DOHH2 (cell line): ENCODE data around the gene FRMPD1.

ENCODE experiments used
- H3F3A ChIP-seq: fragments of 200-600 bp; sonication (generic), shearing (Covaris generic); 2 replicates; pipeline ENCODE4 v1.6.0; 2016; ENCODE audit warnings: antibody characterized with exemption, mild to moderate bottlenecking; ENCODE audit not compliant: control insufficient read depth, insufficient read depth
- H3K27ac ChIP-seq: fragments of 200-600 bp; sonication (generic); 2 replicates; pipeline ENCODE4 v1.5.1; 2014; ENCODE audit warnings: low read depth, mild to moderate bottlenecking, low read length, moderate library complexity
- H3K27me3 ChIP-seq: fragments of 200-600 bp; sonication (generic); 2 replicates; pipeline ENCODE4 v1.6.1; 2014; ENCODE audit warnings: mild to moderate bottlenecking, low read length, mixed read lengths; ENCODE audit not compliant: control insufficient read depth
- H3K36me3 ChIP-seq: fragments of 200-600 bp; sonication (generic); 2 replicates; pipeline ENCODE4 v1.6.1; 2014; ENCODE audit warnings: mild to moderate bottlenecking, low read length, moderate library complexity, mixed read lengths; ENCODE audit not compliant: control insufficient read depth
- H3K4me1 ChIP-seq: fragments of 200-600 bp; sonication (generic); 2 replicates; pipeline ENCODE4 v1.6.1; 2014; ENCODE audit warnings: mild to moderate bottlenecking, low read length, mixed read lengths; ENCODE audit not compliant: control insufficient read depth
- H3K4me2 ChIP-seq: fragments of 200-600 bp; sonication (generic); 2 replicates; pipeline ENCODE4 v1.6.0; 2014; ENCODE audit warnings: mild to moderate bottlenecking, low read length, moderate library complexity
- H3K4me3 ChIP-seq: fragments of 200-600 bp; sonication (generic); 2 replicates; pipeline ENCODE4 v1.5.1; 2014; ENCODE audit warnings: mild to moderate bottlenecking, low read length, mixed read lengths
- H3K79me2 ChIP-seq: fragments of 200-600 bp; sonication (generic); 2 replicates; pipeline ENCODE4 v1.6.1; 2014; ENCODE audit warnings: mild to moderate bottlenecking, low read length, mixed read lengths; ENCODE audit not compliant: control insufficient read depth
- H3K9me2 ChIP-seq: fragments of 200-600 bp; sonication (generic); replicated peaks from 2 replicates; pipeline ENCODE4 v1.6.1; 2014; ENCODE audit warnings: mild to moderate bottlenecking, low read length, mixed read lengths; ENCODE audit not compliant: control insufficient read depth
- H3K9me3 ChIP-seq: fragments of 200-600 bp; sonication (generic); 2 replicates; pipeline ENCODE4 v1.6.1; 2014; ENCODE audit warnings: antibody characterized with exemption, low read length, mixed read lengths; ENCODE audit not compliant: control insufficient read depth, insufficient read depth
- H4K20me1 ChIP-seq: fragments of 200-600 bp; sonication (generic); 2 replicates; pipeline ENCODE4 v1.6.0; 2014; ENCODE audit warnings: low read depth, mild to moderate bottlenecking, antibody characterized with exemption, low read length, moderate library complexity; ENCODE audit not compliant: control insufficient read depth, insufficient read depth
- EZH2phosphoT487 ChIP-seq: fragments of 200-600 bp; sonication (generic); IDR thresholded peaks from 2 replicates; pipeline ENCODE4 v1.6.1; 2017; ENCODE audit warnings: borderline replicate concordance, mild to moderate bottlenecking, antibody characterized with exemption, low read length, moderate library complexity, mixed read lengths
- TF ChIP-seq, protein P1 (sequence below): fragments of 200-600 bp; sonication (generic); IDR thresholded peaks from one replicate; pipeline ENCODE4 v1.5.1; 2014; ENCODE audit warnings: antibody characterized with exemption, mild to moderate bottlenecking, low read depth, low read length; ENCODE audit not compliant: poor library complexity, severe bottlenecking

FRMPD1 gene

DNA sequence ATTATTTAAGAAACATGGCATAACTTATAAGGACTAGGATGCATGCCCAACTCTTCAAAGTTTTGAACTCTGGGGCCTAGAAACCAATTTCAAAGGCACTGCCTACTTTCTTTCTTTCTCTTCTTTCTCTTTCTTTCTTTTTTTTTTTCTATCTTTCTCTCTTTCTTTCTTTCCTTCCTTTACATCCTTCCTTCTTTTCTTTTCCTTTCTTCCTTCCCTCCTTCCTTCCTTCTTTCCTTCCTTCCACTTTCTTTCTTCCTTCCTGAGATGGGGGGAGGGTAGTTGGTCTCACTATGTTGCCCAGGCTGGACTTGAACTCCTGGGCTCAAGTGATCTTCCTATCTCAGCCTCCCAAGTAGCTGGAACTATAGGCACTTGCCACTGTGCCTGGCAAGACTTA lies 42.5 kb upstream of the FRMPD1 start:
- Histone ChIP-seq H3K9me2 (no peaks in the 10 kb centered on the region), H3K79me2 (no peaks in the 10 kb centered on the region), H3K4me2 (no peak overlapping the region), H3F3A (no peaks in the 10 kb centered on the region), H3K27me3 (peaks cover 43% of the 10 kb centered on the region), H3K27ac (no peak overlapping the region), H3K9me3 (no peaks in the 10 kb centered on the region), H3K4me1 (peaks cover 6% of the 10 kb centered on the region; the same call in 1 of the 2 replicates), H4K20me1 (no peaks in the 10 kb centered on the region), H3K4me3 (no peak overlapping the region), H3K36me3 (no peaks in the 10 kb centered on the region)
- TF ChIP-seq, protein P1, sequence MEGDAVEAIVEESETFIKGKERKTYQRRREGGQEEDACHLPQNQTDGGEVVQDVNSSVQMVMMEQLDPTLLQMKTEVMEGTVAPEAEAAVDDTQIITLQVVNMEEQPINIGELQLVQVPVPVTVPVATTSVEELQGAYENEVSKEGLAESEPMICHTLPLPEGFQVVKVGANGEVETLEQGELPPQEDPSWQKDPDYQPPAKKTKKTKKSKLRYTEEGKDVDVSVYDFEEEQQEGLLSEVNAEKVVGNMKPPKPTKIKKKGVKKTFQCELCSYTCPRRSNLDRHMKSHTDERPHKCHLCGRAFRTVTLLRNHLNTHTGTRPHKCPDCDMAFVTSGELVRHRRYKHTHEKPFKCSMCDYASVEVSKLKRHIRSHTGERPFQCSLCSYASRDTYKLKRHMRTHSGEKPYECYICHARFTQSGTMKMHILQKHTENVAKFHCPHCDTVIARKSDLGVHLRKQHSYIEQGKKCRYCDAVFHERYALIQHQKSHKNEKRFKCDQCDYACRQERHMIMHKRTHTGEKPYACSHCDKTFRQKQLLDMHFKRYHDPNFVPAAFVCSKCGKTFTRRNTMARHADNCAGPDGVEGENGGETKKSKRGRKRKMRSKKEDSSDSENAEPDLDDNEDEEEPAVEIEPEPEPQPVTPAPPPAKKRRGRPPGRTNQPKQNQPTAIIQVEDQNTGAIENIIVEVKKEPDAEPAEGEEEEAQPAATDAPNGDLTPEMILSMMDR, result no peak
- no peak for TF ChIP-seq EZH2phosphoT487

DNA sequence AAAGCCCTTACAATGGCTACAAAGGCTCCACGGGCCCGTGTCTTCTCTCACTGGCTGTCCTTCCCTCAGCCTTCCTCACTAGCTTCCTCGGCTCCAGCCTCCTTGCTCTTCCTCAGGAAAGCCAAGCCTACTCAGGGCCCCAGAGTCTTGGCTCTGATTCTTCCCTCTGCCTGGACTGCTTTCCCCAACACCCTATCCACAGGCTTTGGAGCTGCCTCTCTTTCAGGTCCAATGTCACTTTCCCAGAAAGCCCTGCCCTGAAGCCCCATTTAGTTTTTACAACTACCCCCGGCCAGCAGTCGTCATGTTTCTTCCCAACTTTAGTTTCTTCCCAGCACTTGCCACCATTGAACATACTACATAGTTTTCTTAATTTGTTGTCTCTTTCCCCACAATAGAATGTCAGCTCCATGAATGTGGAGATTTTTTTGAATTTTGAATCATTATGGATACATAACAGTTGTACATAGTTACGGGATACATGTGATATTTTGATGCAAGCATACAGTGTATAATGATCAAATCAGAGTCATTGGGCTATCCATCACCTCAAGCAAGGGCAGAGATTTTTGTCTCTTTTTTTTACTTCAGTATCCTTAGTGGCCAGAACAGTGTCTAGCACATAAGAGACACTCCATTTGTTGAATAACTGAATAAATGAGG lies 40.9 kb upstream of the FRMPD1 start:
- Histone ChIP-seq H3K79me2 (no peaks in the 10 kb centered on the region), H3K36me3 (no peaks in the 10 kb centered on the region), H3K9me2 (no peaks in the 10 kb centered on the region), H3K4me1 (peaks cover 6% of the 10 kb centered on the region; the same call in 1 of the 2 replicates), H3F3A (no peaks in the 10 kb centered on the region), H3K4me2 (no peak overlapping the region), H3K27ac (no peak overlapping the region), H4K20me1 (no peaks in the 10 kb centered on the region), H3K9me3 (no peaks in the 10 kb centered on the region), H3K4me3 (no peak overlapping the region), H3K27me3 (peaks cover 36% of the 10 kb centered on the region)
- TF ChIP-seq, protein P1, result no peak
- TF ChIP-seq EZH2phosphoT487, result no peak

DNA sequence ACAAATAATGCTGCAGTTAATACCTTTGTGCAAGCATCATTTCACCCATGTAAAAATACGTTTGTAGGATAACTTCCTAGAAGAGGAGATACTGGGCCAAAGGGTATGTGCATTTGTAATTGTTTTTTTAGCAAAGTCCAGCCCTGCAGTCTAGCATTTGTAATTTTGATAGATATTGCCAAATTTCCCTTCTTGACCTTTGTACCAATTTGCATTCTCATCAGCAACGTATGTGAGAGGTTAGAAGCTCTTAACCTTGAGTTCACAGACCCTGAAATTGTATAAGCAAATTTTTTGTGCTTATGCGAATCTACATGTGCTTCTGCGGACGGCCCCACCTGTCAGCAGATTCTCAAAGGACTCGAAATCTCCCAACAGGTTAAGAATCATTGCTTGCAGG lies 39.7 kb upstream of the FRMPD1 start:
- peaks cover 28% of the 10 kb centered on the region for H3K27me3 ChIP-seq
- no peaks in the 10 kb centered on the region for H4K20me1 ChIP-seq
- no peak overlapping the region for H3K4me3 ChIP-seq
- H3K36me3 ChIP-seq, result no peaks in the 10 kb centered on the region
- H3K4me2 ChIP-seq, result no peak overlapping the region
- no peaks in the 10 kb centered on the region for H3K9me3 ChIP-seq
- no peaks in the 10 kb centered on the region for H3K9me2 ChIP-seq
- TF ChIP-seq, protein P1, result no peak
- no peak for TF ChIP-seq EZH2phosphoT487
- no peaks in the 10 kb centered on the region for H3K79me2 ChIP-seq
- no peaks in the 10 kb centered on the region for H3F3A ChIP-seq
- H3K4me1 ChIP-seq, result peaks cover 6% of the 10 kb centered on the region; the same call in 1 of the 2 replicates
- H3K27ac ChIP-seq, result no peak overlapping the region

DNA sequence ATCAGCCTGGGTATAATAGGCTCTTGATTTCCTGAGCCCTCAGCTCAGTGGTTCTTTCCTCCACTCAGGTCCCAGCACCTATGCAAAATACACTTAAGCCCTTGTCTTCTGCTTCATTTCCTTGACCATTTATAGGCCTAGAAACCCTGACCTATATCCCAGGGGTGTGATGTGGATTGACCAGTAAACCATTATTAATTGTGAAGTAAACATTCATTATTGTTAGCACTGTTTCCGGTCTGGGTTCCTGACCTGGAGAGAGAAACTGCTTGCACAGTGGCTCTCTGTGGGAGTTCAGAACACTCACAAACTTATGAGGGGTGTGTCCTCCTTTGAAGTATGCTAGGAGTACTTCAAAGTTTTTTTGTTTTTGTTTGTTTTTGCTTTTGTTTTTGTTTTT lies 38.8 kb upstream of the FRMPD1 start:
- Histone ChIP-seq H3K9me3 (no peaks in the 10 kb centered on the region), H3K4me1 (peaks cover 6% of the 10 kb centered on the region; the same call in 1 of the 2 replicates), H3K79me2 (no peaks in the 10 kb centered on the region), H3K4me2 (no peak overlapping the region), H3K27me3 (peaks cover 20% of the 10 kb centered on the region), H3K9me2 (no peaks in the 10 kb centered on the region), H3K36me3 (no peaks in the 10 kb centered on the region), H4K20me1 (no peaks in the 10 kb centered on the region), H3K4me3 (no peak overlapping the region), H3K27ac (no peak overlapping the region), H3F3A (no peaks in the 10 kb centered on the region)
- TF ChIP-seq EZH2phosphoT487, result no peak
- TF ChIP-seq, protein P1, result no peak
